DOHH2 (cell line): ENCODE results near the gene BCL2A1.

Source experiments
- H3F3A ChIP-seq: fragments of 200-600 bp; sonication (generic), shearing (Covaris generic); 2 replicates; pipeline ENCODE4 v1.6.0; 2016; ENCODE audit warnings: antibody characterized with exemption, mild to moderate bottlenecking; ENCODE audit not compliant: control insufficient read depth, insufficient read depth
- H3K27ac ChIP-seq: fragments of 200-600 bp; sonication (generic); 2 replicates; pipeline ENCODE4 v1.5.1; 2014; ENCODE audit warnings: low read depth, mild to moderate bottlenecking, low read length, moderate library complexity
- H3K27me3 ChIP-seq: fragments of 200-600 bp; sonication (generic); 2 replicates; pipeline ENCODE4 v1.6.1; 2014; ENCODE audit warnings: mild to moderate bottlenecking, low read length, mixed read lengths; ENCODE audit not compliant: control insufficient read depth
- H3K36me3 ChIP-seq: fragments of 200-600 bp; sonication (generic); 2 replicates; pipeline ENCODE4 v1.6.1; 2014; ENCODE audit warnings: mild to moderate bottlenecking, low read length, moderate library complexity, mixed read lengths; ENCODE audit not compliant: control insufficient read depth
- H3K4me1 ChIP-seq: fragments of 200-600 bp; sonication (generic); 2 replicates; pipeline ENCODE4 v1.6.1; 2014; ENCODE audit warnings: mild to moderate bottlenecking, low read length, mixed read lengths; ENCODE audit not compliant: control insufficient read depth
- H3K4me2 ChIP-seq: fragments of 200-600 bp; sonication (generic); 2 replicates; pipeline ENCODE4 v1.6.0; 2014; ENCODE audit warnings: mild to moderate bottlenecking, low read length, moderate library complexity
- H3K4me3 ChIP-seq: fragments of 200-600 bp; sonication (generic); 2 replicates; pipeline ENCODE4 v1.5.1; 2014; ENCODE audit warnings: mild to moderate bottlenecking, low read length, mixed read lengths
- H3K79me2 ChIP-seq: fragments of 200-600 bp; sonication (generic); 2 replicates; pipeline ENCODE4 v1.6.1; 2014; ENCODE audit warnings: mild to moderate bottlenecking, low read length, mixed read lengths; ENCODE audit not compliant: control insufficient read depth
- H3K9me2 ChIP-seq: fragments of 200-600 bp; sonication (generic); replicated peaks from 2 replicates; pipeline ENCODE4 v1.6.1; 2014; ENCODE audit warnings: mild to moderate bottlenecking, low read length, mixed read lengths; ENCODE audit not compliant: control insufficient read depth
- H3K9me3 ChIP-seq: fragments of 200-600 bp; sonication (generic); 2 replicates; pipeline ENCODE4 v1.6.1; 2014; ENCODE audit warnings: antibody characterized with exemption, low read length, mixed read lengths; ENCODE audit not compliant: control insufficient read depth, insufficient read depth
- H4K20me1 ChIP-seq: fragments of 200-600 bp; sonication (generic); 2 replicates; pipeline ENCODE4 v1.6.0; 2014; ENCODE audit warnings: low read depth, mild to moderate bottlenecking, antibody characterized with exemption, low read length, moderate library complexity; ENCODE audit not compliant: control insufficient read depth, insufficient read depth
- CTCF ChIP-seq: fragments of 200-600 bp; sonication (generic); IDR thresholded peaks from one replicate; pipeline ENCODE4 v1.5.1; 2014; ENCODE audit warnings: antibody characterized with exemption, mild to moderate bottlenecking, low read depth, low read length; ENCODE audit not compliant: poor library complexity, severe bottlenecking
- EZH2phosphoT487 ChIP-seq: fragments of 200-600 bp; sonication (generic); IDR thresholded peaks from 2 replicates; pipeline ENCODE4 v1.6.1; 2017; ENCODE audit warnings: borderline replicate concordance, mild to moderate bottlenecking, antibody characterized with exemption, low read length, moderate library complexity, mixed read lengths

BCL2A1 gene

GRCh38 chr15:79919749-79920511 lies 51.1 kb downstream of the BCL2A1 start:
- Histone ChIP-seq H3K9me2 (no peaks in the 10 kb centered on the region), H3K27me3 (no peaks in the 10 kb centered on the region), H4K20me1 (no peaks in the 10 kb centered on the region), H3K79me2 (peaks cover 52% of the 10 kb centered on the region), H3F3A (peaks cover 4% of the 10 kb centered on the region; the same call in 1 of the 2 replicates), H3K4me2 (no peak overlapping the region), H3K27ac (no peak overlapping the region), H3K36me3 (peaks cover 72% of the 10 kb centered on the region), H3K9me3 (peaks cover 64% of the 10 kb centered on the region), H3K4me3 (no peak overlapping the region), H3K4me1 (peaks cover 16% of the 10 kb centered on the region)
- no peak for TF ChIP-seq CTCF
- no peak for TF ChIP-seq EZH2phosphoT487

GRCh38 chr15:79919090-79919748 lies 51.8 kb downstream of the BCL2A1 start:
- no peaks in the 10 kb centered on the region for H3K27me3 ChIP-seq
- H3K9me2 ChIP-seq: no peaks in the 10 kb centered on the region
- H3K36me3 ChIP-seq: peaks cover 79% of the 10 kb centered on the region
- H3F3A ChIP-seq: peaks cover 4% of the 10 kb centered on the region; the same call in 1 of the 2 replicates
- no peak for TF ChIP-seq CTCF
- TF ChIP-seq EZH2phosphoT487: no peak
- peaks cover 48% of the 10 kb centered on the region for H3K79me2 ChIP-seq
- peaks cover 71% of the 10 kb centered on the region for H3K9me3 ChIP-seq
- peaks cover 11% of the 10 kb centered on the region for H3K4me1 ChIP-seq
- H4K20me1 ChIP-seq: no peaks in the 10 kb centered on the region
- no peak overlapping the region for H3K4me2 ChIP-seq
- no peak overlapping the region for H3K27ac ChIP-seq
- H3K4me3 ChIP-seq: no peak overlapping the region

GRCh38 chr15:79918278-79918677 lies 52.7 kb downstream of the BCL2A1 start:
- peaks cover 10% of the 10 kb centered on the region for H3K4me1 ChIP-seq
- peaks cover 74% of the 10 kb centered on the region for H3K9me3 ChIP-seq
- H3K27ac ChIP-seq: no peak overlapping the region
- no peaks in the 10 kb centered on the region for H3K27me3 ChIP-seq
- H3F3A ChIP-seq: peaks cover 4% of the 10 kb centered on the region; the same call in 1 of the 2 replicates
- peaks cover 46% of the 10 kb centered on the region for H3K79me2 ChIP-seq
- peaks cover 86% of the 10 kb centered on the region for H3K36me3 ChIP-seq
- H3K9me2 ChIP-seq: no peaks in the 10 kb centered on the region
- TF ChIP-seq EZH2phosphoT487: no peak
- no peak for TF ChIP-seq CTCF
- no peak overlapping the region for H3K4me3 ChIP-seq
- H4K20me1 ChIP-seq: no peaks in the 10 kb centered on the region
- H3K4me2 ChIP-seq: no peak overlapping the region
